HepG2 (cell line): Measurements from ENCODE around the gene PAPSS2. TPM values are rescaled to one million over a fixed set of nuclear protein-coding genes. Genes with fewer than 3 reads are reported as not detected.

Experiments used
- ATAD3A ChIP-seq: sonication (generic); formaldehyde crosslinking; IDR thresholded peaks from 2 replicates; pipeline ENCODE4 v1.4.0; 2020; ENCODE audit warnings: missing genetic modification reagents
- BORCS8-MEF2B ChIP-seq: sonication (generic); formaldehyde crosslinking; IDR thresholded peaks from 2 replicates; pipeline ENCODE4 v1.8.0; 2022; ENCODE audit warnings: mild to moderate bottlenecking, missing genetic modification reagents
- EP300 ChIP-seq, 3 experiments: sonication (generic) in 1 of 3; formaldehyde crosslinking in 1 of 3; IDR thresholded peaks; 2 replicates each; pipeline versions ENCODE4 v1.5.1 to v1.6.1; 2011 to 2020; ENCODE audit warnings: low read depth in 2 of 3, low read length in 2 of 3, borderline replicate concordance in 1 of 3, improper control_type of control experiment in 1 of 3, mild to moderate bottlenecking in 1 of 3, missing genetic modification reagents in 1 of 3, moderate library complexity in 1 of 3
- HDAC6 ChIP-seq: fragments of 200-600 bp; sonication (generic); IDR thresholded peaks from 2 replicates; pipeline ENCODE4 v1.7.0; 2017; ENCODE audit warnings: mild to moderate bottlenecking, antibody characterized with exemption, low read length, low read depth
- IKZF4 ChIP-seq: sonication (generic); formaldehyde crosslinking; IDR thresholded peaks from 2 replicates; pipeline ENCODE4 v1.5.1; 2020; ENCODE audit warnings: borderline replicate concordance, mild to moderate bottlenecking, low read depth, missing genetic modification reagents; ENCODE audit errors: not compliant biosample characterization
- KLF16 ChIP-seq, 2 experiments: sonication (generic) in 1 of 2; formaldehyde crosslinking in 1 of 2; IDR thresholded peaks; 2 replicates each; pipeline versions ENCODE4 v1.6.1 to v1.8.0; 2016 to 2023; ENCODE audit warnings: missing genetic modification reagents in 2 of 2, missing compliant biosample characterization in 1 of 2
- MEIS2 ChIP-seq: sonication (generic); formaldehyde crosslinking; IDR thresholded peaks from 2 replicates; pipeline ENCODE4 v1.9.0; 2021; ENCODE audit warnings: mild to moderate bottlenecking, missing genetic modification reagents
- NBN ChIP-seq: fragments of 450-650 bp; conservative IDR thresholded peaks from 2 replicates; pipeline ENCODE4 v1.6.1; 2017
- NCOA2 ChIP-seq: sonication (generic); formaldehyde crosslinking; IDR thresholded peaks from 2 replicates; pipeline ENCODE4 v1.8.0; 2022; ENCODE audit warnings: inconsistent platforms
- NRL ChIP-seq: sonication (generic); formaldehyde crosslinking; IDR thresholded peaks from 2 replicates; pipeline ENCODE4 v1.5.0; 2020; ENCODE audit warnings: missing genetic modification reagents, mild to moderate bottlenecking, moderate library complexity, borderline replicate concordance
- PHF20 ChIP-seq: sonication (generic); formaldehyde crosslinking; IDR thresholded peaks from 2 replicates; pipeline ENCODE4 v1.5.0; 2020; ENCODE audit warnings: mild to moderate bottlenecking, missing genetic modification reagents
- RBM22 ChIP-seq: fragments of 200-400 bp; formaldehyde crosslinking; optimal IDR thresholded peaks from 2 replicates; pipeline ENCODE3; 2017; ENCODE audit warnings: mild to moderate bottlenecking, low read length, moderate library complexity
- SALL1 ChIP-seq: sonication (generic); formaldehyde crosslinking; IDR thresholded peaks from 2 replicates; pipeline ENCODE4 v1.8.0; 2022; ENCODE audit warnings: mild to moderate bottlenecking, missing genetic modification reagents
- SALL2 ChIP-seq: sonication (generic); formaldehyde crosslinking; IDR thresholded peaks from 2 replicates; pipeline ENCODE4 v1.8.1; 2023; ENCODE audit warnings: mild to moderate bottlenecking, missing genetic modification reagents, inconsistent platforms
- SMARCC2 ChIP-seq: fragments of 450-650 bp; IDR thresholded peaks from 2 replicates; pipeline ENCODE4 v1.6.1; 2017; ENCODE audit warnings: antibody characterized with exemption, mild to moderate bottlenecking
- SP4 ChIP-seq: sonication (generic); formaldehyde crosslinking; IDR thresholded peaks from 2 replicates; pipeline ENCODE4 v1.8.1; 2023; ENCODE audit warnings: mild to moderate bottlenecking, missing genetic modification reagents
- TMF1 ChIP-seq: sonication (generic); formaldehyde crosslinking; IDR thresholded peaks from 2 replicates; pipeline ENCODE4 v1.8.1; 2022; ENCODE audit warnings: low read depth, missing genetic modification reagents
- polyA plus RNA-seq, 8 experiments: library from polyadenylated mRNA; depleted of rRNA in 3 of 8; stranded (reverse) in 7 of 8; unstranded in 1 of 8; fragments of >200 nt; fragmentation: Illumina TruSeq in 4 of 8; extraction: Trizol in 4 of 8; gene quantifications; 2 replicates each; pipeline versions ENCODE4 v1.2.1 to v1.2.3, GENCODE V29; 2011 to 2016; ENCODE audit warnings: low read depth in 4 of 8, missing spikeins in 1 of 8, mixed read lengths in 1 of 8; ENCODE audit not compliant: insufficient read depth in 1 of 8
- total RNA-seq, 5 experiments: library from RNA; depleted of rRNA; stranded (reverse); fragments of >200 nt; fragmentation: Illumina TruSeq; extraction: Trizol; gene quantifications; 2 replicates each; pipeline ENCODE4 v1.2.3, GENCODE V29; 2016; ENCODE audit warnings: low read depth in 1 of 5
- TF ChIP-seq, protein P1 (sequence below): sonication (generic); IDR thresholded peaks from 2 replicates; pipeline ENCODE4 v1.6.1; 2016; ENCODE audit warnings: low read depth, borderline replicate concordance
- TF ChIP-seq, protein P2 (sequence below): sonication (generic); formaldehyde crosslinking; IDR thresholded peaks from 2 replicates; pipeline ENCODE4 v1.5.0; 2020; ENCODE audit warnings: missing genetic modification reagents, mild to moderate bottlenecking, borderline replicate concordance
- TF ChIP-seq, protein P3 (sequence below): sonication (generic); formaldehyde crosslinking; IDR thresholded peaks from 2 replicates; pipeline ENCODE4 v1.4.0; 2020; ENCODE audit warnings: missing genetic modification reagents
- TF ChIP-seq, protein P4 (sequence below): sonication (generic); formaldehyde crosslinking; IDR thresholded peaks from 2 replicates; pipeline ENCODE4 v1.5.0; 2020; ENCODE audit warnings: mild to moderate bottlenecking, missing genetic modification reagents
- TF ChIP-seq, protein P5 (sequence below): IDR thresholded peaks from 2 replicates; pipeline ENCODE4 v1.6.1; 2018; ENCODE audit warnings: missing genetic modification reagents, mild to moderate bottlenecking, missing compliant biosample characterization

PAPSS2 gene
- total and polyA plus RNA-seq, 2 of the 13 experiments (the other 11 are each of a cell fraction or from before 2014, with no cell fraction given) = 0.11 to 0.12 TPM

DNA sequence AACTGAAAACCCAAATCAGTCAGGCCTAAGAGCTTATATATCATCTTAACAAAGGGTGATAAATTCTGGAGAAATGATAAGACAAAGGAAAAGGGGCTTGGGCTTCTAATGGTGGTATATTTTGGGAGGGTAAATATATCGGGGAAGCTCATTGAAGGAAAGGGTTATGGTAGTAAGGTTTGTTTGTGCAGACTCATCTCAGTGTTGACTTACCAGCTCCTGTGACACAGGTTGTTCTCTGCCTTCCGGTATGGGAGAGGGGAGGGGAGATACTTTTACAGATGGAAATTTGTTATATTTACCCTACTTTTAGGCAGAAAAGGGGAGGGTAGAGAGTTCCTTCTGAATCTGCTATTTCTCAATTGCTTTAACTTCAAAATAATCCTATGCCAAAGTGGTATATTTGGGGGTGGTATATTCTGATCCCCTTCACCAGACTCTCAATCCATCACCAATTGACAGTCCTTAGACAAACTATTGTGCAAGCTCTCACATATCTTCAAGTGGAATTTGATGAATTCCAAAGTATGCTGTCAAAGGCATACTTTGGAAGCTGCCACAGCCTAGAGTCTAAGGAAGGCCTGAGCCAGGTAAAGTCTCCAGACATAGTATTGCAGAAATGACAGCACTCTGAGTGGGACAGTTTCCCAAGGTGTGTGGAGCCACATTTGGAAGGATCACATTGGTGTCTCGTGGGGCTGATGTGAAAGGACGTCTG, 13.3 kb upstream of the PAPSS2 start (continued):
- TF ChIP-seq NRL (no peak), NBN (no peak), SP4 (CRISPR knock-in tag) (no peak), ATAD3A (CRISPR knock-in tag) (no peak), IKZF4 (CRISPR knock-in tag) (no peak), NCOA2 (peak; percentile 40), TMF1 (CRISPR knock-in tag) (no peak), SALL2 (CRISPR knock-in tag) (no peak), HDAC6 (no peak), RBM22 (no peak), EP300 (IDR thresholded peaks at IDR 0.05; ENCODE audit: low read depth in 2 of 2, low read length in 2 of 2) (peak in 1 of 2 experiments; percentile 21; a peak in 1 of 4 replicates), EP300 (CRISPR knock-in tag; IDR thresholded peaks at IDR 0.05; ENCODE audit: borderline replicate concordance) (no peak), SALL1 (CRISPR knock-in tag) (no peak), PHF20 (no peak), BORCS8-MEF2B (CRISPR knock-in tag) (no peak), MEIS2 (CRISPR knock-in tag) (peak; percentile 44; the same call in 1 of the 2 replicates), SMARCC2 (no peak), KLF16 (CRISPR knock-in tag; IDR thresholded peaks at IDR 0.05) (0 out of 4 replicates have a peak, but pooled peaks of 1 of the 2 experiments have one; percentile 20)
- TF ChIP-seq, protein P1, sequence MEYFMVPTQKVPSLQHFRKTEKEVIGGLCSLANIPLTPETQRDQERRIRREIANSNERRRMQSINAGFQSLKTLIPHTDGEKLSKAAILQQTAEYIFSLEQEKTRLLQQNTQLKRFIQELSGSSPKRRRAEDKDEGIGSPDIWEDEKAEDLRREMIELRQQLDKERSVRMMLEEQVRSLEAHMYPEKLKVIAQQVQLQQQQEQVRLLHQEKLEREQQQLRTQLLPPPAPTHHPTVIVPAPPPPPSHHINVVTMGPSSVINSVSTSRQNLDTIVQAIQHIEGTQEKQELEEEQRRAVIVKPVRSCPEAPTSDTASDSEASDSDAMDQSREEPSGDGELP = no peak
- TF ChIP-seq, protein P2, sequence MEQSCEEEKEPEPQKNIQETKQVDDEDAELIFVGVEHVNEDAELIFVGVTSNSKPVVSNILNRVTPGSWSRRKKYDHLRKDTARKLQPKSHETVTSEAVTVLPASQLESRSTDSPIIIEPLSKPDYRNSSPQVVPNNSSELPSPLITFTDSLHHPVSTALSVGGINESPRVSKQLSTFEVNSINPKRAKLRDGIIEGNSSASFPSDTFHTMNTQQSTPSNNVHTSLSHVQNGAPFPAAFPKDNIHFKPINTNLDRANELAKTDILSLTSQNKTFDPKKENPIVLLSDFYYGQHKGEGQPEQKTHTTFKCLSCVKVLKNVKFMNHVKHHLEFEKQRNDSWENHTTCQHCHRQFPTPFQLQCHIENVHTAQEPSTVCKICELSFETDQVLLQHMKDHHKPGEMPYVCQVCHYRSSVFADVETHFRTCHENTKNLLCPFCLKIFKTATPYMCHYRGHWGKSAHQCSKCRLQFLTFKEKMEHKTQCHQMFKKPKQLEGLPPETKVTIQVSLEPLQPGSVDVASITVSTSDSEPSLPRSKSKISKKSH (CRISPR knock-in tag) = no peak
- TF ChIP-seq, protein P3, sequence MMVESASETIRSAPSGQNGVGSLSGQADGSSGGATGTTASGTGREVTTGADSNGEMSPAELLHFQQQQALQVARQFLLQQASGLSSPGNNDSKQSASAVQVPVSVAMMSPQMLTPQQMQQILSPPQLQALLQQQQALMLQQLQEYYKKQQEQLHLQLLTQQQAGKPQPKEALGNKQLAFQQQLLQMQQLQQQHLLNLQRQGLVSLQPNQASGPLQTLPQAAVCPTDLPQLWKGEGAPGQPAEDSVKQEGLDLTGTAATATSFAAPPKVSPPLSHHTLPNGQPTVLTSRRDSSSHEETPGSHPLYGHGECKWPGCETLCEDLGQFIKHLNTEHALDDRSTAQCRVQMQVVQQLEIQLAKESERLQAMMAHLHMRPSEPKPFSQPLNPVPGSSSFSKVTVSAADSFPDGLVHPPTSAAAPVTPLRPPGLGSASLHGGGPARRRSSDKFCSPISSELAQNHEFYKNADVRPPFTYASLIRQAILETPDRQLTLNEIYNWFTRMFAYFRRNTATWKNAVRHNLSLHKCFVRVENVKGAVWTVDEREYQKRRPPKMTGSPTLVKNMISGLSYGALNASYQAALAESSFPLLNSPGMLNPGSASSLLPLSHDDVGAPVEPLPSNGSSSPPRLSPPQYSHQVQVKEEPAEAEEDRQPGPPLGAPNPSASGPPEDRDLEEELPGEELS (CRISPR knock-in tag) = peak; percentile 39; the same call in 1 of the 2 replicates
- TF ChIP-seq, protein P4, sequence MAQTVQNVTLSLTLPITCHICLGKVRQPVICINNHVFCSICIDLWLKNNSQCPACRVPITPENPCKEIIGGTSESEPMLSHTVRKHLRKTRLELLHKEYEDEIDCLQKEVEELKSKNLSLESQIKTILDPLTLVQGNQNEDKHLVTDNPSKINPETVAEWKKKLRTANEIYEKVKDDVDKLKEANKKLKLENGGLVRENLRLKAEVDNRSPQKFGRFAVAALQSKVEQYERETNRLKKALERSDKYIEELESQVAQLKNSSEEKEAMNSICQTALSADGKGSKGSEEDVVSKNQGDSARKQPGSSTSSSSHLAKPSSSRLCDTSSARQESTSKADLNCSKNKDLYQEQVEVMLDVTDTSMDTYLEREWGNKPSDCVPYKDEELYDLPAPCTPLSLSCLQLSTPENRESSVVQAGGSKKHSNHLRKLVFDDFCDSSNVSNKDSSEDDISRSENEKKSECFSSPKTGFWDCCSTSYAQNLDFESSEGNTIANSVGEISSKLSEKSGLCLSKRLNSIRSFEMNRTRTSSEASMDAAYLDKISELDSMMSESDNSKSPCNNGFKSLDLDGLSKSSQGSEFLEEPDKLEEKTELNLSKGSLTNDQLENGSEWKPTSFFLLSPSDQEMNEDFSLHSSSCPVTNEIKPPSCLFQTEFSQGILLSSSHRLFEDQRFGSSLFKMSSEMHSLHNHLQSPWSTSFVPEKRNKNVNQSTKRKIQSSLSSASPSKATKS (CRISPR knock-in tag) = no peak
- TF ChIP-seq, protein P5, sequence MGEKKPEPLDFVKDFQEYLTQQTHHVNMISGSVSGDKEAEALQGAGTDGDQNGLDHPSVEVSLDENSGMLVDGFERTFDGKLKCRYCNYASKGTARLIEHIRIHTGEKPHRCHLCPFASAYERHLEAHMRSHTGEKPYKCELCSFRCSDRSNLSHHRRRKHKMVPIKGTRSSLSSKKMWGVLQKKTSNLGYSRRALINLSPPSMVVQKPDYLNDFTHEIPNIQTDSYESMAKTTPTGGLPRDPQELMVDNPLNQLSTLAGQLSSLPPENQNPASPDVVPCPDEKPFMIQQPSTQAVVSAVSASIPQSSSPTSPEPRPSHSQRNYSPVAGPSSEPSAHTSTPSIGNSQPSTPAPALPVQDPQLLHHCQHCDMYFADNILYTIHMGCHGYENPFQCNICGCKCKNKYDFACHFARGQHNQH (CRISPR knock-in tag) = peak; percentile 26; the same call in 1 of the 2 replicates
